Motor neuron (in vitro differentiated cells): ENCODE results near the gene PHLDB2. TPM values are rescaled to one million over a fixed set of nuclear protein-coding genes. Genes with fewer than 3 reads are reported as not detected.
A peak's percentile ranks its signal among the peaks of the same experiment; 100 is the strongest.

Experiments used
- ATAC-seq, 8 experiments: fragments of 200-7000 bp; cut with Tn5 transposase; replicated peaks in 6 of 8; 2 replicates each; pipeline ENCODE4 v1.8.0; 2021; ENCODE audit warnings: mild to moderate bottlenecking in 8 of 8, moderate library complexity in 8 of 8
- H3K27ac ChIP-seq, 2 donors: fragments of 250-450 bp; sonication (Bioruptor Pico); 2 replicates each; pipeline ENCODE4 v1.9.0; 2021; ENCODE audit warnings: antibody characterized with exemption in 2 of 2, mild to moderate bottlenecking in 2 of 2, moderate library complexity in 1 of 2
- H3K4me1 ChIP-seq, 2 donors: fragments of 250-450 bp; sonication (Bioruptor Pico); replicated peaks in 1 of 2; 2 replicates each; pipeline ENCODE4 v1.6.1; 2021; ENCODE audit warnings: antibody characterized with exemption in 2 of 2, mild to moderate bottlenecking in 2 of 2, moderate library complexity in 1 of 2
- H3K4me3 ChIP-seq, 5 donors: fragments of 250-450 bp; sonication (Bioruptor Pico); 2 replicates each; pipeline ENCODE4 v1.9.0; 2021; ENCODE audit warnings: antibody characterized with exemption in 5 of 5, mild to moderate bottlenecking in 5 of 5, moderate library complexity in 4 of 5
- WGBS, 10 experiments: fragments of 450-650 bp; shearing (Covaris generic); methylation state at CpG; one replicate each; pipeline ENCODE4 v1.0.0; 2022; 5-methylcytosine and 5-hydroxymethylcytosine counted together
- in situ Hi-C, 9 experiments: fragments of 400-800 bp; cut with MboI; loops; one replicate each; pipeline ENCODE4 v1.15.0; 2021; ENCODE audit warnings: low sequenced_read_pairs in 9 of 9, low pct_unique_long_range_greater_than_20kb in 2 of 9; ENCODE audit not compliant: unreplicated experiment in 9 of 9
- total RNA-seq, 8 experiments: library from RNA; unstranded; fragments of 300-600 nt; gene quantifications; 2 replicates each; pipeline versions ENCODE4 v1.2.3 to v1.2.4, GENCODE V29; 2022

Gene PHLDB2
- total RNA-seq, 8 experiments from 2014 or later, result 2.1 to 37.1 (median 4.3) TPM

GRCh38 chr3:112000367-112000771, 141.3 kb downstream of the PHLDB2 start:
- Histone ChIP-seq H3K4me3 (peak overlapping the region; percentile 50 to 73 (median 59)), H3K4me1 (peaks cover 40 to 44% of the 10 kb centered on the region in 2 donors), H3K27ac (peak overlapping the region; percentile 93 to 95)
- ATAC-seq, result peak in 5 of 8 experiments; percentile 7 to 37 (median 25)
- in situ Hi-C loops, result no loop called here
- 0 to 96% (median 33%) methylated on average over 1 to 4 of the region's 5 CpGs; no CpG with 5 or more reads in 3 of the 10 experiments for WGBS, 10 experiments

GRCh38 chr3:112000966-112001365, 141.9 kb downstream of the PHLDB2 start:
- in situ Hi-C loops, result no loop called here
- Histone ChIP-seq H3K4me3 (peak overlapping the region; percentile 50 to 73 (median 59)), H3K27ac (peak overlapping the region; percentile 93 to 95), H3K4me1 (peaks cover 40 to 44% of the 10 kb centered on the region in 2 donors)
- peak in 5 of 8 experiments; percentile 8 to 38 (median 33) for ATAC-seq
- 0 to 20% (median 0%) methylated on average over 1 to 2 of the region's 2 CpGs; no CpG with 5 or more reads in 6 of the 10 experiments for WGBS, 10 experiments

- 88 to 100% methylated on average over 1 of the region's 2 CpGs; no CpG with 5 or more reads in 8 of the 10 experiments for WGBS, 10 experiments
- Histone ChIP-seq H3K4me1 (peaks cover 40 to 44% of the 10 kb centered on the region in 2 donors), H3K27ac (peak overlapping the region; percentile 93 to 95), H3K4me3 (peak overlapping the region; percentile 50 to 73 (median 59))
- peak in 4 of 8 experiments; percentile 13 to 24 (median 22) for ATAC-seq
- in situ Hi-C loops, result no loop called here
Measured at GRCh38 chr3:112001526-112001925, 142.5 kb downstream of the PHLDB2 start.

- in situ Hi-C loops, result no loop called here
- Histone ChIP-seq H3K4me3 (peak overlapping the region in 2 of 5 donors; percentile 59 to 68), H3K27ac (no peak overlapping the region), H3K4me1 (peaks cover 40 to 44% of the 10 kb centered on the region in 2 donors)
- no peak for ATAC-seq
- WGBS, 10 experiments, result 42 to 100% (median 68%) methylated on average over 1 to 5 of the region's 8 CpGs; no CpG with 5 or more reads in 2 of the 10 experiments
Measured at GRCh38 chr3:112002096-112002971, 143.3 kb downstream of the PHLDB2 start.

- H3K4me3 ChIP-seq, result no peak overlapping the region
- H3K4me1 ChIP-seq, result peaks cover 37 to 40% of the 10 kb centered on the region in 2 donors
- ATAC-seq, result no peak
- in situ Hi-C loops, result no loop called here
- no peak overlapping the region for H3K27ac ChIP-seq
- 43 to 100% (median 89%) methylated on average over 1 to 4 of the region's 4 CpGs; no CpG with 5 or more reads in 1 of the 10 experiments for WGBS, 10 experiments
Measured at GRCh38 chr3:112003321-112004080, 144.4 kb downstream of the PHLDB2 start.

GRCh38 chr3:112004187-112004586, 145.1 kb downstream of the PHLDB2 start:
- Histone ChIP-seq H3K27ac (no peak overlapping the region), H3K4me3 (no peak overlapping the region)
- in situ Hi-C loops, result no loop called here

GRCh38 chr3:112004669-112005068, 145.6 kb downstream of the PHLDB2 start:
- no peak for ATAC-seq
- Histone ChIP-seq H3K4me3 (no peak overlapping the region), H3K27ac (no peak overlapping the region), H3K4me1 (peaks cover 37 to 40% of the 10 kb centered on the region in 2 donors)
- 53 to 100% (median 73%) methylated on average over 1 to 2 of the region's 2 CpGs; no CpG with 5 or more reads in 4 of the 10 experiments for WGBS, 10 experiments
- in situ Hi-C loops, result no loop called here

More at GRCh38 chr3:112004187-112004586, 145.1 kb downstream of the PHLDB2 start:
- ATAC-seq, result no peak
- 43 to 100% (median 75%) methylated on average over 1 to 2 of the region's 2 CpGs for WGBS, 10 experiments
- peaks cover 37 to 40% of the 10 kb centered on the region in 2 donors for H3K4me1 ChIP-seq

- in situ Hi-C loops, result no loop called here
- ATAC-seq, result peak in 2 of 8 experiments; percentile 3 to 41
Measured at GRCh38 chr3:112005091-112005672, 146.1 kb downstream of the PHLDB2 start.

GRCh38 chr3:112007633-112008032, 148.6 kb downstream of the PHLDB2 start:
- ATAC-seq, result peak in 3 of 8 experiments; percentile 77 to 93 (median 90)
- no peak overlapping the region for H3K4me3 ChIP-seq
- no peak overlapping the region for H3K27ac ChIP-seq
- WGBS, 10 experiments, result 0 to 100% (median 83%) methylated on average over 1 of the region's 1 CpG; no CpG with 5 or more reads in 3 of the 10 experiments
- in situ Hi-C loops, result no loop called here
- peaks cover 24 to 35% of the 10 kb centered on the region in 2 donors for H3K4me1 ChIP-seq

More at GRCh38 chr3:112005091-112005672, 146.1 kb downstream of the PHLDB2 start:
- H3K4me1 ChIP-seq, result peaks cover 39 to 42% of the 10 kb centered on the region in 2 donors
- 5 to 100% (median 66%) methylated on average over 1 to 4 of the region's 4 CpGs; no CpG with 5 or more reads in 3 of the 10 experiments for WGBS, 10 experiments
- no peak overlapping the region for H3K27ac ChIP-seq
- H3K4me3 ChIP-seq, result no peak overlapping the region

- ATAC-seq, result no peak
- Histone ChIP-seq H3K4me1 (peaks cover 13 to 17% of the 10 kb centered on the region in 2 donors), H3K27ac (no peak overlapping the region), H3K4me3 (no peak overlapping the region)
- in situ Hi-C loops, result no loop called here
- 90 to 100% (median 96%) methylated on average over 1 to 2 of the region's 2 CpGs; no CpG with 5 or more reads in 2 of the 10 experiments for WGBS, 10 experiments
Measured at GRCh38 chr3:112009670-112010069, 150.6 kb downstream of the PHLDB2 start.

- peaks cover 11 to 13% of the 10 kb centered on the region in 2 donors for H3K4me1 ChIP-seq
- H3K27ac ChIP-seq, result no peak overlapping the region
- in situ Hi-C loops, result no loop called here
- no peak for ATAC-seq
- no peak overlapping the region for H3K4me3 ChIP-seq
- 20 to 100% (median 79%) methylated on average over 1 to 3 of the region's 3 CpGs; no CpG with 5 or more reads in 1 of the 10 experiments for WGBS, 10 experiments
Measured at GRCh38 chr3:112010636-112011035, 151.6 kb downstream of the PHLDB2 start.

- no peak for ATAC-seq
- in situ Hi-C loops, result no loop called here
- WGBS, 10 experiments, result 71 to 100% (median 91%) methylated on average over 1 to 4 of the region's 6 CpGs; no CpG with 5 or more reads in 2 of the 10 experiments
- peaks cover 13 to 19% of the 10 kb centered on the region in 2 donors for H3K4me1 ChIP-seq
- no peak overlapping the region for H3K27ac ChIP-seq
- H3K4me3 ChIP-seq, result no peak overlapping the region
Measured at GRCh38 chr3:112011376-112011940, 152.4 kb downstream of the PHLDB2 start.
